ENCODE results near the gene CHERP. TPM values are rescaled to one million over a fixed set of nuclear protein-coding genes. Genes with fewer than 3 reads are reported as not detected.

CHERP gene
- total RNA-seq, 1 experiment from 2014 or later = 101 TPM

DNA sequence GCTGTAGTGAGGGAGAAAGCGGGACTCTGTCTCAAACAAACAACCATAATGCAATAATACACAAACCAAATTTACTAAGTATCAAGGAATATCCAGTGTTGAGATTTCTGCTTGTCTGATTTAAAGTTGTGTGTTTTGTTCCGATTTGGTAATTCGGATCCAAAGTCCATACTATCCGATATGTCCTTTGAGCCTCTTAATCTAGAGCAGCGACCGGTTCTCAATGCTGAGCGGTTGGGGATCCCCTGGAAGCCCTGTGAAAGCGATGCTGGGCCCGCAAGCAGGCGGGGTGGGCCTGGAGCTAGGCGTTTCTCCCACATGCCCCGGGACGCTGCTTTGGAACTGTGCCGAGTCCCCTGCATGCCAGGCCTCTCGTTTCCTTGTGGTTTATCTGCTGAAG, 25.9 kb downstream of the CHERP start:
- peaks cover 3% of the 10 kb centered on the region for H4K20me1 ChIP-seq (ENCODE audit: control insufficient read depth, insufficient read depth, insufficient read length)
- no peak overlapping the region for H2BK15ac ChIP-seq (ENCODE audit: low read depth, low read length)
- H3K9me3 ChIP-seq (ENCODE audit: control insufficient read depth, low read depth, low read length) = no peaks in the 10 kb centered on the region
- Mint-ChIP-seq H3K27me3 (ENCODE audit: low read depth) (no peaks in the 10 kb centered on the region), H3K9me3 (no peaks in the 10 kb centered on the region), H3K4me1 (no peaks in the 10 kb centered on the region), H3K27ac (no peak overlapping the region), H3K36me3 (ENCODE audit: insufficient read depth in 1 of 3, low read depth in 3 of 3) (peaks cover 32 to 62% (median 55%) of the 10 kb centered on the region in 3 experiments; a peak in 6 of 7 replicates), H3K4me3 (no peak overlapping the region)
- H3K4me1 ChIP-seq (ENCODE audit: insufficient read depth, low read length) = no peaks in the 10 kb centered on the region
- H3K56ac ChIP-seq (ENCODE audit: insufficient read length, low read depth, low read length) = no peak overlapping the region
- no CpG with 5 or more reads among the region's 15 CpGs for WGBS (ENCODE audit: extremely low coverage, insufficient read length, low lambda C conversion rate)
- no peaks in the 10 kb centered on the region for H3K79me1 ChIP-seq (ENCODE audit: insufficient read depth, low read depth, low read length, poor library complexity, severe bottlenecking)
- no peak overlapping the region for H2BK120ac ChIP-seq (ENCODE audit: low read depth, low read length, poor library complexity, severe bottlenecking)
- H4K5ac ChIP-seq (ENCODE audit: insufficient read length, low read depth, low read length) = no peak overlapping the region
- H4K8ac ChIP-seq (replicated peaks; ENCODE audit: insufficient read length, low read depth, low read length) = no peak overlapping the region
- H3K18ac ChIP-seq (ENCODE audit: insufficient read length, low read depth, low read length) = no peak overlapping the region
- no peak overlapping the region for H2BK12ac ChIP-seq (ENCODE audit: insufficient read length, low read depth, low read length)
- no peak for DNase-seq
- H3T11ph ChIP-seq (ENCODE audit: low read length) = no peak overlapping the region
- no peak overlapping the region for H3K14ac ChIP-seq (ENCODE audit: insufficient read depth, low read length)
- no peaks in the 10 kb centered on the region for H3K79me2 ChIP-seq (ENCODE audit: insufficient read depth, low read length)
- H3K23me2 ChIP-seq (ENCODE audit: insufficient read length, low read depth, low read length, poor library complexity, severe bottlenecking) = no peaks in the 10 kb centered on the region
- no peak overlapping the region for H3K9ac ChIP-seq (ENCODE audit: extremely low read depth, insufficient read length, low read length)
- H2AK5ac ChIP-seq (ENCODE audit: insufficient read length, low read length) = no peak overlapping the region
- H3K27me3 ChIP-seq (ENCODE audit: insufficient read depth, low read length) = no peaks in the 10 kb centered on the region
- TF ChIP-seq, protein P1, sequence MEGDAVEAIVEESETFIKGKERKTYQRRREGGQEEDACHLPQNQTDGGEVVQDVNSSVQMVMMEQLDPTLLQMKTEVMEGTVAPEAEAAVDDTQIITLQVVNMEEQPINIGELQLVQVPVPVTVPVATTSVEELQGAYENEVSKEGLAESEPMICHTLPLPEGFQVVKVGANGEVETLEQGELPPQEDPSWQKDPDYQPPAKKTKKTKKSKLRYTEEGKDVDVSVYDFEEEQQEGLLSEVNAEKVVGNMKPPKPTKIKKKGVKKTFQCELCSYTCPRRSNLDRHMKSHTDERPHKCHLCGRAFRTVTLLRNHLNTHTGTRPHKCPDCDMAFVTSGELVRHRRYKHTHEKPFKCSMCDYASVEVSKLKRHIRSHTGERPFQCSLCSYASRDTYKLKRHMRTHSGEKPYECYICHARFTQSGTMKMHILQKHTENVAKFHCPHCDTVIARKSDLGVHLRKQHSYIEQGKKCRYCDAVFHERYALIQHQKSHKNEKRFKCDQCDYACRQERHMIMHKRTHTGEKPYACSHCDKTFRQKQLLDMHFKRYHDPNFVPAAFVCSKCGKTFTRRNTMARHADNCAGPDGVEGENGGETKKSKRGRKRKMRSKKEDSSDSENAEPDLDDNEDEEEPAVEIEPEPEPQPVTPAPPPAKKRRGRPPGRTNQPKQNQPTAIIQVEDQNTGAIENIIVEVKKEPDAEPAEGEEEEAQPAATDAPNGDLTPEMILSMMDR (conservative IDR thresholded peaks at IDR 0.05) = no peak
- no peak overlapping the region for H4K91ac ChIP-seq (ENCODE audit: insufficient read length, low read depth, low read length)
- no peak overlapping the region for H3K4ac ChIP-seq (ENCODE audit: low read depth, low read length)
- no peak overlapping the region for H2BK20ac ChIP-seq (ENCODE audit: low read depth, low read length, poor library complexity, severe bottlenecking)
- H3K4me2 ChIP-seq (ENCODE audit: insufficient read depth, insufficient read length, low read length) = no peak overlapping the region
- no peak overlapping the region for H3K23ac ChIP-seq (ENCODE audit: insufficient read length, low read depth, low read length)
- H3K27ac ChIP-seq (ENCODE audit: insufficient read length, low read depth, low read length) = no peak overlapping the region
- no peak overlapping the region for H2BK5ac ChIP-seq (ENCODE audit: insufficient read length, low read length)
- no peak overlapping the region for H2AFZ ChIP-seq (ENCODE audit: low read length)

Measured in H9 (cell line).